GM21529 (cell line): ENCODE results near the gene CNNM2.

ENCODE experiments used
- ATAC-seq: cut with Tn5 transposase; IDR thresholded peaks from one replicate; pipeline ENCODE4 v1.9.1; 2021; ENCODE audit not compliant: unreplicated experiment

Gene CNNM2

DNA sequence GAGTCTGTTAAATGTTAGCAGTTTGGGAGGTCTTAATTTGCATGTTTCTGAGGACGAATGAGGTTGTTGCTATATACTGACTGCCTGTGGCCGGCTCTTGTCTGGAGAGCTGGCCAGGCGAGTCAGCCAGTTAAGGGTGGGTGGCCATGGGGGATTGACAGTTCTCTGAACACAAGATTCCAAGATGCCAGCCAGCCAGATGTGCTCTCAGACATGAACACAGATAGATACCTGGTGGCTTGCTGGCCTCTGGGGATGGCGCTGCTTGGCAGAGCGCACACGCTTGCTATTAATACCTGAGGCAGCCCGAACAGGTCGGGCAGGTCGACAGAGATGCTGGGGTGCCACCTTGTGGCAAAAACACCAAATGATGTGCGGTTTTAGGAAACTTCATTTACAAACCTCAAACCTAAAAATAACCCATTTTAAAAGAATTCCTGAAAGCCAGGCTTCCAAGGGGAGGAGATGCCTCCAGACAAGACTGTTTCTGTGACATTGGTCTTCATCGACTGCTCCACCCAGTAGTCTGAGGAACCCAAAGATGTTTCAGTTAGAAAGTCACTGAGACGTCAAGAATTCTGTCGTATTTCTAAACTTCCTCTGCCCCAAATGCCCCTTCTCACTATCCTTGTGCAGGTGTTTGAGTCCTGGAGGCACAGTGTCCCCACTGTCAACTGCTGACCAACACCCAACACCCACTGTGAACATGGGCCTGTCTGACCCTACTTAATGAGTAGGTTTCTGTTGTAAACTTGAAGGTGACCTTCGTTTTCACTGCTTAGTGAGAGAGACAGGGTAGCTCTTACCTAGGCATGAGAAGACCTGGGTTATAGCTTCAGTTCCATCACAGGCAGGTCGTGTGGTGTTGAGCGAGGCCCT is 151.6 kb downstream of the CNNM2 start:
- peak; percentile 59 for ATAC-seq

DNA sequence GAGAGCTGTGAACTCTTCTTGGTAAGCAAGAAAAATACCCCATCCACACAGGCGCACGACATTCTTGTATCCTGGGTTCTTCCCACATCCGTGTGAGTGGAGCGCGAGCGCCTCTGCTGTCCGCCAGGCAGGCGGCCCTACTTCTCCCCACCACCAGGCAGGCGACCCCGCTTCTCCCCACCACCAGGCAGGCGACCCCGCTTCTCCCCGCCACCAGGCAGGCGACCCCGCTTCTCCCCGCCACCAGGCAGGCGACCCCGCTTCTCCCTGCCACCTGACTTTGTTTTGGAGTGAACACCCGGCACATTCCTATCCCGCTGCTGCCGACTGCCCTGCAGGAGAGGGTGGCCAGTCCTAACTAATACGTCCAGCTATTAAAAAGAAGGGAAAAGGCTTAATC is 154.2 kb downstream of the CNNM2 start:
- no peak for ATAC-seq

DNA sequence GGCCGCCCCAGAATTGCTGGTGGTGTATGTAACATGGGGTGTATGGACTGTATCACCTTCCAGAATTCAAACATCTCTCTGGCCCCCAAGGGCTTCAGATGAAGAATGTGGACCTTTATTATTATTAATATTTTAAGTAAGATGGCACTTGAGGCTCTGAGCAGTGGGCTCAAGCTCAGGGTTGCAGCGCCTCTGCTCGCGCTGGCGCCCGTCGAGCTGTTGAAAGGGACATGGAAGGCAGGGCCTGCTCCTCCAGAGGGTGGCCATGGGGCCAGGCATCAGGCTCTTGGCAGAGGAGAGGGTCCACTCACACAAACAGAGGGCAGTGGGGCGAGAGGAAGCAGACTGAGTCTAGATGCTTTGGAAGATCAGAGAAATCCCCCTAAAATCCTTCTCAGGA is 154.8 kb downstream of the CNNM2 start:
- no peak for ATAC-seq

DNA sequence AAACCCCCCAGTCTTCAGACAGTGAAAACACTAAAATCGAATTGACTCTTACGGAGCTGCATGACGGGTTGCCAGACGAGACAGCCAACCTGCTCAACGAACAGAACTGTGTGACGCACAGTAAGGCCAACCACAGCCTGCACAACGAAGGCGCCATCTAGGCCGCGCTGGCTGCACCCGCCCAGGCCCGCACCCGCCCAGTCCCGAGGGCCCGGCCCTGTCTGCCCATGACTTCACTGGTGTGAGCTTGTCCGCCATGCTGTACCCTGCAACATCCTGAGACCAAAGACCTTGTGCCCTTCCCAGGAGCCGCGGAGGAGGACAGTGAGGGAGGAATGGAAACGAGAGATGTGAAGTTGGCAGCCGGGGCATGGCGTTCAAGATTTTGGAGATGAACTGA is 158.9 kb downstream of the CNNM2 start:
- no peak for ATAC-seq

DNA sequence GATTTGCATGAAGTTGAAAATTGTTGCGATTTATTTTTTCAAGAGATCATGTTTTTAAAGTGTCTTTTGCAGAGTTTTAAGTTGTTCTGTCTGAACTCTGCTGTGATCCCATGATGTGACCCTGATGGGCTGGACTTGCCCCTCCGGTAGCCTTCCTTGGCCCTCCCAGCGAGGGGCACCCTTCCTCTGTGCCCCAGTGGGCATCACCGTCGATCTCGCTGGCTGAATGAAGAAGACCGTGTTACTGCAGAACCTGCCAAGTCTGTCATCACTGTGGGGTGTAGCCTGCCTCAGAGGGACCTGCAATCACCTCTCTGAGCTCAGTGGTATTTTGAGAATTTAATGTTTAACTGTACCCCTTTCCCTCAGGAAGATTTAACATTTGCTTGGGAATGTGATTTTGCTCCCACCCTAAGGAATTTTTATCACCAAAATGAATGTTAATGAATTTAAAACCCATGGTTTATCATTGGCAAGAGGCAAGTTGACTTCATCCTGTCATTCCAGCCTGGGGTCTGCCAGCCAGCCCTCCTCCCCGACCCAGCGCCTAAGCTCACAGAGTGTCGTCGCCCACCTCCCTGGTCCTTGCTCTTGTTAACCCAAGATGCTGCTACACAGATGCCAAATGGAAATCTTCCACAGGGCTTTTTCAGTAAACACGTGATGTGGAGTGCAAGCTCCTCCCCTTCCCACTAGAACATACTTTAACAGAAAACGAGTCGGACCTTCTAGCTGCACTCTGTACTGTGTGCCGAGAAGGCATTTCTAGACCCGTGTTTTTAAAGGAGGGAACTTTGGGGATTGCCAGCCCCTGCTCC is 159.6 kb downstream of the CNNM2 start:
- ATAC-seq, result no peak

DNA sequence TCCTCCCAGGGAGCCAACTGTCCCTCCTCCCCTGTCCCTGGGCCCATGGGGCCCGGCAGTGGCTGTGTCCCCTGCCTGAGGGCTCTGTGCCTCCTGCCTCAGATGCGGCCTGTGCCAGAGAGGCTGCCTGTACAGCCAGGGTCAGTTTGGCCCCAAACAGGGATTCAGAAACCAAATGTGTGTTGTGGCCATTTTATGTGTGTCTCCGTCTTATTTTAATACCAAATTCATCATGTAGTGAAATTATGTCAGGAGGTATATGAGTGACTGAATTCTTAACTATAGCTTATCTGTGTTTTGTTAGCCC is 160.2 kb downstream of the CNNM2 start:
- ATAC-seq, result no peak

DNA sequence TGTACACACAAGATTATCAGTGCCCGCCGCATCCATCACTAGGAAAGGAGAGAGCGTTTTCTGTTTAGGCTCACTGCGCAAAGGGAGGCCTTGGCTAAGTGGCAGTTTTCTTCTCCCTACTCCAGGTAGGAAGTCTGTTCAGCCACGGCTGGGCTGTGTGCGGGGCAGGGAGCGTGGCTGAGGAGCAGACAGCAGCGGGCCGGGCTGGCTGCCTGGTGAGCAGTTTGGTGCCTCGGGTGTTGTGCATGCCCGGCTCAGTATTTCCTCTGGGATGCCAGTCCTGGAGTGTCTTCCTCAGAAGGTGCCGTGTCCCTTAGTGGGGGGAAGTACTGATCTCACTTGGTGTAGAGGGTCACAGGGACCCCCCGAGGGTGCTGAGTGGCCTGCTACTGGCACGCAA is 160.6 kb downstream of the CNNM2 start:
- no peak for ATAC-seq

DNA sequence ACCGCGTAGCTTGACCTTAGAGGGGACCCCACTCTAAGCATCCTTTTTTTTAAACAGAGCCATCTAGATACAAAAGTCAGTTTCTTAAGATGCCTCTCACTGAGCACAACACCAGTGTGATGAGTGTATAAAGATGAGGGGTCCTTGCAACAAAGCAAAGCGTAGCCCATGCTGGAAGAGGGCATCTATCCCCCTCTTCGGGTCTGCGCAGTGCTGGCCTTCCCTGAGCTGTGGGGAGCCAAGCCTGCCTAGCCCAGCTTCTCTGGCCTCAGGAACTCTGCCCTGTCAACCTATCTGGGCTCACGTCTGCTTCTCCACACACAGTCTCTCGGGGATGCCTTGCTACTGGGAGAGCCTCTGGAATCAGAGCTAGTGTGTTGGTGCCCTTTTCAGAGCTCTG is 161.0 kb downstream of the CNNM2 start:
- ATAC-seq, result no peak

DNA sequence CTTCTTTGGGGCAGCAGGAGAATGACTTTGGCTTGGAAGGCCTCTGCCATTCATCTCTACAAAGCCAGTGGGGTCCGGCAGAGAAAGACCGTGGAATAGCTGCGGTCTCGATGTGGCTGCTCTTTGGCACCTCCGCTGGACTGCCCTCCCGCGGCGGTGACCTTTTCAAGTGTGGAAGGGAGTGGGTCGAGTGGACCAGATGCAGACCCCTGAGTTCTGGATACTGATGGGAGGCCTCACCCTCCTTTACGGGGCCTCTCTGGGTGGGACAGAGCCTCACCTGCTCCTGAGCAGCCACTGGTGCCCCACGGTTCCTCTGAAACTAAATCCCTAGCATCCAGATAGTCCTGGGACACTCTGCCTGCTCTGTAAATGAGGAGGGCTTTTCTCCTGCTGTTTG is 161.9 kb downstream of the CNNM2 start:
- ATAC-seq, result no peak

DNA sequence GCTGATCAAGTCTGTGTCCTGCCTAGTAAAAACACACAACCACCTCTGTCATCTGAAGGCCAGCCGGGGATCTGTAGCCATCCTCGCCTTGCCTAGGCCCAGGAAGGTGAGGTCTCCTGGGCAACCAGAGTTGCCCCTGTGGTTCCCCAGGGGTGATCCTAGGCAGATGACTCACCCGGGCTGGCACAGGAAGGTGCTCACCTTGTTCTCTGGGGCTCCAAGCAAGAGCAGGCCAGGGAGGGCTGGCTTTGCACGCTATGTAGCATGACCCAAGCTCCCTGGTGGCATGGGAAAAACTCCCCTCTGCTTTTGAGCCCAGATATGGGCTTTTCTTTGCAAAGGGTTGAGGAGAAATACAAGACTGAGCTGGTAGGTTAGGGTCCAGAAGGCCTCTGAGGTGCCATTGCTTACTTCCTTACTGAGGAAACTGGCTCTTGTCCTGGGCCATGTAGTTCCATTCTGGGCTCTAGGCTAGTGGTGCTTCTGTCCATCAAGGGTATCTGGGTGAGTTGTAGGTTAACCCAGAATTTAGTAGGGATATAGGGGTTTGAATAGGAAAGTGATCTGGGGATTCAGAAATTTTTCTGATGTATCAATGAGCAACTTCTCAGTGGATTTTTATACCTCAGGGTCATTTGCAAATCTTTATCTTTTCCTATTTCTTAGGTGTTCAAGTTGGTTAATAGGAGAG is 162.9 kb downstream of the CNNM2 start:
- no peak for ATAC-seq

DNA sequence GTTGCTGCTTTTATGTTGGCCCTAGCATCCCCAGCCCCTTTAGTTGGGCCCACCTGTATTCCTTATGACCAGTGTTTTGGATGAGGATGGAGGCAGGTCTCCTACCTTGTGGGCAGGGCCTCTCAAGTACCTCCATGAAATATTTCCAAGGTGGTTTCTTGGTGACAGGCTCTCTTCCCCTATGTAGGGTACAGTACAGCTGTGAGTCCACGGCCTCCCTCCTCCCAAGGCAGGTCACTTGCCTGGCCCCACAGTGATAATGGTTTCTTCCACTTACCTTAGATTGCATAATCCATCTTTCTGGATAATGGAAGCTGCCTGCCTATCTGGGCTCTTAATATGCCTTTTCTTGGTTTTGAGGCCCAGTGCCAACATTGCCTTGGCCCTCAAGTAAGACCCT is 164.6 kb downstream of the CNNM2 start:
- ATAC-seq, result no peak

DNA sequence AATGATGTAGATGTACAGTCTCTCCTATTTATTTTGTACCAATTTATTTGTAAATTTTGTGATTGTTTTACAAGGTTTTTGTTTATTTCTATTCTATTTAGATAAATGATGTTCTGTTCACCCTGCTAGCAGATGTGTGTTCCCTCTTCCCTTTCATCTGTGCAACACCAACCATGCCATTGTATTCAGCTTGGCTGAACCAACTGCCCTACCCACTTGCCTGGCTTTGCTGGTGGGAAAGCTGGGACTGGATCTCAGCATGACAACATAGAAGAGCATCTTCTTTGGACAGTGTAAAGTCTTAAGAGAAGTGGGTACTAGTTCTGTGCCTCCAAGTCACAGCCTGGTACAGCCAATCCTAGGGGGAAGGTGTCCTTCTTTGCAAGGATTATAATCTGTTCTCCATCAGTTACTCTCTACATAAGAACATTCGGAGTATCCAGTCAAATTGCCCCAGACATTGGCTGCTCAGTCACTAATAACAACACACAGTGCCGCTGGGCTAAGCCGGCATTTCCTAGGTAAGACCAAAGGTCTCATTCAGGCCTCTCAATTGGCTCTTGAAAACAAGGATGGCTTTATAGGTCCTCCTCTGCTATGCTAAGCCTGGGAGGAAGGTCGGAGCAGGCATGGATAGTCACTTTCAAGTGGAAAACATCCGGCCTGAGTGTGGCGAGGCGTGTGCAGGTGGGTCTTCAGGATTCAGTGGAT is 165.3 kb downstream of the CNNM2 start:
- ATAC-seq, result no peak

DNA sequence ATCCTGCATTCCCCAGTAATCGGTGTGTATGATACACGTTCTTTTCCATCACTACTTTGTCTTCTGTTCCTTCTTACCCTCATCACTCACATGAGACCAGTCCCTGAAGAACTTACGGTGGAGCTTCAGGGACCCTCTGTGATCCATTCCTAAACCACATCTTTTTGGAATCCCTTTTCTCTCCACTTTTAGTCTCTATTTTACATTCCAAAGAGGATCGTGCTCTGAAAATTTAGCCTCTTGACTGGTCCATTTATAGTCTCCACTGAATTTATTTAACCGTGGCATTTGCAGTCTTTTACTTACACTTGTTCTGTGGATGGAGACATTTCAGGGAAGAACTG is 165.9 kb downstream of the CNNM2 start:
- ATAC-seq, result no peak

DNA sequence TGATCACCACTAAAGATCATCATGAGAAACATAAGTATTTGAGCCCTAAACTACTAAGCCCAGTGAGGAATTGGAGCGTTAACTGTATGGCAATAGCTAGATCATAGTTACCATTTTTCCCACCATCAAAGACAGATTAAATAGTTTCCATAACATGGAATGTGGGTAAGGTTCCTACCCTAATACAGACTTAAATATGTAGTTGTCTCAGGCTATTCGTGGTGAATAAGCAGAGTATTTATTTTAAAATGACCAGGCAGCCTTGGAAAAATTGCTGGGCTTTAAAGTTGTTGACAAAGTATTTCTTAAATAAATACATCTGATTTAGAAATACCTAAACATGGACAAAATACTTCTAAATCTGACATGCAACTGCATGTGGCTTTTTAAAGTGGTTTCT is 168.2 kb downstream of the CNNM2 start:
- ATAC-seq, result no peak

DNA sequence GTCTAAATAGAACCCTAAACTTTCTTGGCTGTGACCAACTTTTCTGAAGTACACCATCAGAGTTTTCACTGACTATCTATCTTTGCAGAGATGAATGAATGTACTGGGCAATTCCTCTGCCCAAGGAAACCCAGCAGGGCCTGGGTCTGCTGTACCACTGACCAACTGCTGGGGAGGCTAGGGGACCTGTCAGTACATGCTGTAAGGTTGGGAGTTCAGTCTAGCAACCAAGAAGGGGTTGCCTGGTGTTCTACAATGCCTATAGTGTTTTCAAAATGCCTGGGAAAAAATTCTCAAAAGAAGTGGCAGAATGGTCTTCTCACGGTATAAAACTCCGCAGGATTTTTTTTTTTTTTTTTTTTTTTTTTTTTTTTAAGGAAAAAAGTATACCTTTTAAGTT is 168.7 kb downstream of the CNNM2 start:
- ATAC-seq, result no peak

DNA sequence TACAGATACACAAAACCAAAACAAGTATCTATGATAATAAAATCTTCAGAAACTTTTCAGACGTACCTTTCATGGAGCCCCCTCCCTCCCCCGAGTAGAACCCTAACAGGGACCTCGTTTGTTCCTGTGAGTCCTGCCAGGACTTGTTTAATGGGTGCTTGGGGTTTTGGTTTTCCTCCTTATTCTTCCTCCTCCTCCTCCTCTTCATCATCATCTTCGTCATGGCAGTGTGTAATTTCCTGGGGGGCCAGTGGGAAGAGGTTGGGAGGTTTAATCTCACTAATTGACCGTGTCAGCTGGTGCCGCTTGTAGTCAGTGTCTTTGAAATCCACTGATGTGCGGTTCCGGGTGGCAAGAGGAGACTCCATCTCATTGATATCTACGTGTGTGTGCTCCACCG is 171.4 kb downstream of the CNNM2 start:
- ATAC-seq, result no peak

DNA sequence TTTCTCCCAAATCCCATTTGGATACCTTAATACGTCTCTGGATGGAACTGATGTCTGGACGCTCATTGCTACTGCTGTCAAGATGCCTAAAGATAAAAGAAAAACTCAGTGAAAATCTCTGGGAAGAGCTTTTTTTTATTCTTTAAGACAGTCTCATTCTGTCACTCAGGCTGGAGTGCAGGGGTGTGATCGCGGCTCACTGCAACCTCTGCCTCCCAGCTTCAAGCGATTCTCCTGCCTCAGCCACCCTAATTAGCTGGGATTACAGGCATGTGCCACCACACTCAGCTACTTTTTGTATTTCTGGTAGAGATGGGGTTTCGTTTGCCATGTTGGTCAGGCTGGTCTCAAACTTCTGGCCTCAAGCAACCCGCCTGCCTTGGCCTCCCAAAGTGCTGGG is 172.8 kb downstream of the CNNM2 start:
- no peak for ATAC-seq

DNA sequence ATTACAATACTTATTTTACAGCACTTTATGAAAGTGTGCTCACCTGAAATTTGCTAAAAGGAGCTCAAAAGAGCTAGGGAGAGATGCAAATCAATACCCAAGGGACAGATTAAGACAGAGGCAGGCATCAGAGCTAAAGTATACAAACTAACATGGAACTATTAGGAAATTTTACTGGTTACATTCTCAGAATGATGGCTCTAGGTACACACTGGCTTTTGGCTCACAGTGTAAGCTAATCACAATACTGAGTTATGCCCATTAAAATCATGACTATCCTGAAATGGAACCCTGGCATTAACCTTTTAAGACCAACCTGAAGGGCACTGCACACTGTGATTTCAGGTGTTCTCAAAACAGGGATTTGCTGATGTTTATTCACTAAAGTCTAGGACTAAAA is 176.9 kb downstream of the CNNM2 start:
- no peak for ATAC-seq

DNA sequence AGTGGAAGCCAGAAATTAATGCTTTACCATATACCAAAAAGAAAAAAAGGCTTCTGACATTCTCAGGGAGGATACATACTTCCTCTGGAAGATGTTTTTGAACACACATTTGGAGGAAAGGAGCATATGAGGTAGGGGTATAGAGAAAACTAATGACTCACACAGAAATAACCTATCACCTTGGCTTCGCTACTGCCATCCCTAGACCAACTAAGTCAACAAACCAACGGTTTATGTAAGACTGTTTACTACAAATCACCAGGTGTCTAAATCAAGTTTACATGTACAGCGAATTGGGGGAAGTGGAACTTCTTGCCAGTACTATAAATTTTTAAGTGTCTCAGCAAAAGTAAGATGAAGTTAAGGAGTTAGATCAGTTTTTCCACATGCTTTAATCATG is 178.0 kb downstream of the CNNM2 start:
- ATAC-seq, result no peak

DNA sequence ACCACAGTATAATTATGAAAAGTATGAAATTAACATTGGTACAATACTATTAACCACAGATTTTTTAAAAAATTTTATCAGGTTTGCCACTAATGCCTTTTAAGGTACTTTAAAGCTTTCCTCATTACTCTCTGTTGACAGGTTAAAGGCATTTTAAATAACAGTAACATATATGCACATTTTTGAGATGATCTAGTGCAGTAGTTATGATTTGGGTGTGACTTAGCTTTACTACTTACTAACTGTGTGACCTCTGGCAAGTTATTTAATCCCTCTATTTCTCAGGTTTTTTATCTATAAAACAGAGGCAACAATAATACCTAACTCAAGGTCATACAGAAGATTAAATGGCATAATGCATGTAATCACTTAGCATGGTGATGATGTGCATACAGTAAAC is 180.1 kb downstream of the CNNM2 start:
- ATAC-seq, result no peak

DNA sequence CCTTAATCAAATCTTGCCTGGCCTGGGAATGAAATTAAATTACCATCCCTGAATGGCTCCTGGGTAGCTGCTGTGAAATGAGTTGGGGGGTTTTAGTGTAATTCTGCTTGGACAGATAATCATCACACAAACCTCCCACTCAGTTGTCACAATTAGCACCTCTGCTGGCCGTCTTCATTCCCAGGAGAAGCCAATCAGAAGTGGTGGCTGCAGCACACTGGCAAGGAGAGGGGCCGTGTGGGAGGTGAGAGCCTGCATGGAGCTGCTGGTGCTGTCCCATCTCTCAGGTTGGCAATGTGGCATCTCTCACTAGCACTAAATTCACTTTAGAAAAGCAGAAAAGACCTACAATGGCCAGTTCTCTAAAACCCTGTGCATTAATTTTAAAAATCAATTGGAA is 182.5 kb downstream of the CNNM2 start:
- ATAC-seq, result no peak
